Measurements from ENCODE around the gene RAB7A. TPM values are rescaled to one million over a fixed set of nuclear protein-coding genes. Genes with fewer than 3 reads are reported as not detected.
"Not testable (repeated sequence)": the region's sequence is repeated elsewhere in the genome, so short reads cannot be mapped to it uniquely, and the experiment has no call there.

The RAB7A gene
- total RNA-seq, 1 donor from 2014 or later = 103 TPM

DNA sequence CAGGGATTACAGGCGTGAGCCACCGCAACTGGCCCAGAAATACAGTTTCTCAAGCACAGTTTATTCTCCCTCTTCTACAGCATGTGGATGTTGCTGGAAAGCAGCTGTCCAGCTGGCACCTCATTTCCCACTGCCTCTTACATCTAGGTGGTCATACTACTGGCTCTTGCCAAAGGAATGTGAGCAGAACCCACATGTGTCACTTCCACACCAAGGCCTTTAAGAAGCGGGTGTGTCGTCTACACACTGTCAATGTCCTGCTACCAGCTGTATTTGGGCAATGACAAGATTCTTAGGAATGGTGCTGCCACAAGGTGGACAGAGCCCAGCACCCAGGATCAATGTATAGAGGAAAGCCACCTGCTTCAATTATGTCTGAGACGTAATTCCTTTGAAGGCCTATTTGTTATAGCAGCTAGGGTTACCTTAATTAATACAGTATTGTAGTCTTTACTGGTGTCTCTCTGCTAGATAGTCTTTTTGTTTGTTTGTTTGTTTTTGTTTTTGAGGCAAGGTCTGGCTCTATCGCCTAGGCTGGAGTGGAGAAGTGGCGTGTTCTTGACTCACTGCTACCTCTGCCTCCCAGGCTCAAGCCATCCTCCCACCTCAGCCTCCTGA is 15.1 kb upstream of the RAB7A start:
- DNase-seq (ENCODE audit: low spot score) (no peak), ATAC-seq (no peak)

DNA sequence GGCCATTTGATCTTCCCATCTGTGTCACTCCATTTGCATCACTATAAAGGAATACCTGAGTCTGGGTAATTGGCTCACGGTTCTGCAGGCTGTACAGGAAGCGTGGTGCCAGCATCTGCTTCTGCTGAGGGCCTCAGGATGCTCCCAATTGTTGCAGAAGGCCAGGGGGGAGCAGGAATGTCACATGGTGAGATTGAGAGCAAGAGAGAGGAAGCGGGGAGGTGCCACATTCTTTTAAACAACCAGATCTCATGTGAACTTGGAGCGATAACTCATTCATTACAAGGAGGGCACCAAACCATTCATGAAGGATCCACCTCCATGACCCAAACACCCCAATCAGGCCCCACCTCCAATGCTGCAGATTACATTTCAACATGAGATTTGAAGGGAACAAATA is 13.1 kb upstream of the RAB7A start:
- ATAC-seq = no peak
- DNase-seq (ENCODE audit: low spot score) = no peak

DNA sequence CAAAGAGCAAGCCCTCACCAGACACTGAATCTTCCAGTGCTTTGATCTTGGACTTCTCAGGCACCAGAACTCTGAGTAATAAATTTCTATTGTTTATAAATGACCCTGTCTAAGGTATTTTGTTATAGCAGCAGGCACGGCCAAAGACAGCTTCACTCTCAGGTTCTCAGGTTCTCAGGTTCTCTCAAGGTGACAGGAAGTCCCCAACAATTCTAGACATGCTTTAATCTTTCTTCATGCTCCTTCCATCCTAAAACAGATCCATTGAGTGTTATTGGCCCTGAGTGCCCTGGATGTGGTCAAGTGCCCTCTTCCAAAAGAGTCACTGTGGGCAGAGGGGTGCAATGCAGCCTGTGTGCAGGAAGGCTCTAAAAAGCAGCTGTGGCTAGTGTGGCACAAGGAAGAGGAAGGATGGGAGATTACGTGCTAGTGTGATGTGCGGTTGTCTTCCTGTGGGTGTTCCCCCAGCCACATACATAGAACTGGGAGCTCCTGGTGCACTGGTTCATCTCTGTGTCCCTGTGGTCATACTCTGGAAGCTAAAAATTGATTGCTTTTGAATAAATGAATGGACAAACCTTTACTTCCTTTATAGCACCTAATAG is 11.0 kb upstream of the RAB7A start:
- DNase-seq (ENCODE audit: low spot score) (no peak), ATAC-seq (peak; percentile 35)

DNA sequence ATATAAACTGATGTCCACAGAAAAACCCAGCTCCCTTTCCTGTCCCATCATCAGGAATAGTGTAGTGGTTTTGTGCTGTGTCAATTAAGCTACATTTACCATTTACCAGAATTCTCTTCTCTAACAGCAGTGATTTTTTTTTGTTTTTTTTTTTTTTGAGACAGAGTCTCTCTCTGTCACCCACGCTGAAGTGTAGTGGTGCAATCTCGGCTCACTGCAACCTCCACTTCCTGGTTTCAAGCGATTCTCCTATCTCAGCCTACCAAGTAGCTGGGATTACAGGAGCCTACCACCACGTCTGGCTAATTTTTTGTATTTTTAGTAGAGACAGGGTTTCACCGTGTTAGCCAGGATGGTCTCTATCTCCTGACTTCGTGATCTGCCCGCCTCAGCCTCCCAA is 7.1 kb upstream of the RAB7A start:
- not testable (repeated sequence) for DNase-seq (ENCODE audit: low spot score); ATAC-seq

DNA sequence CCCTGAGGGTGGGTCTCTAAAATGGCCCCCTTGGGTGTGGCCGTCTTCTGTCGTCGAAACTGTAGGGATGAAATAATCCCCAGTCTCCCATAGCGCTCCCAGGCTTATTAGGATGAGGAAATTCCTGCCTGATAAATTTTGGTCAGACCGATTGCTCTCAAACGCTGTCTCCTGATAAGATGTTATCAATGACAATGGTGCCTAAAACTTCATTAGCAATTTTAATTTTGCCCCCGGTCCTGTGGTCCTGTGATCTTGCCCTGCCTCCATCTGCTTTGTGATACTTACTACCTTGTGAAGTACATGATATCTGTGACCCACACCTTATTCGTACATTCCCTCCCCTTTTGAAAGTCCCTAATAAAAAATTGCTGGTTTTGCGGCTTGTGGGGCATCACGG is 5.1 kb upstream of the RAB7A start:
- DNase-seq (ENCODE audit: low spot score) = no peak

DNA sequence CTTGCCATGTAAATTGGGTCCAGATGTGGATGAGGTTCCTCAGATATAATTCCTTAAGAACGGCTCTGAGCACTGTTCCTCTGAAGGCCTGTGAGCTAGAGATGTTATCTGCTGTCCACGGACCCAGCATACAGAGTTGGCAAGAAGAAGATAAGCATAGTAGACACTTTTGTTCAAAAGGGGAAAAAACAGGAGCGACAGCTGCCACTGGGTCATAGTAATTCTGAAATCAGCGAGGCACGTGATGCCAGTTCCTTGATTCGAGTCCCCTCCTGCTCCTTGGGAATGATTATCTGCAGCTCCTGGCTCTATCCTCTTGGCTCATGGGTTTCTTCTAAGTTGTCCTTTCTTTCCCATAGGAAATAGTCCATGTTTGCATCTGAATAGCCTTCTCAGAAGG is 2.5 kb upstream of the RAB7A start:
- no peak for DNase-seq (ENCODE audit: low spot score)
- no peak for ATAC-seq

More for the DNA sequence above, 5.1 kb upstream of the RAB7A start:
- ATAC-seq = no peak

DNA sequence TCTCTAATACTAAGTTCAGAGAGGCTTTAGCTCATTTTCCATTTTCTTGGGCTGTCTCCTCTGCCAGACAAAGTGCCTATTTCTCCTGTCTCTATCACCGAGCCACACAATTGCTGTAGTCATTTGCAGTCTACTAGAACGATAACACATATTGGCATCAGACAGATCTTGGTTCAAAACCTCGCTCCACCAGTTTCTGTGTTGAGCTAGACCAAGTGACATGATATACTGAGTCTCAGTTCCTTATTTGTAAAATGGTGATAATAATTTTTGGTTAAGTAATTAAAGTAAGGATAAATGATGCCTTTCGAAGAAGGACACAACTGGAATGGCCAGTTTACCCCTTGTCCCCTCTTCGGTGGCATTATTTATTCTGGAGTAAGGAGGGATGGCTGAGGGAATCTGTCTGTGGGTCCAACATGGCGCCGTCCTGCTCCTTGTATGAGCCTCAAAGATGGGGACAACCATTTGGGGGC is 398 bp upstream of the RAB7A start:
- ATAC-seq = no peak
- no peak for DNase-seq (ENCODE audit: low spot score)

DNA sequence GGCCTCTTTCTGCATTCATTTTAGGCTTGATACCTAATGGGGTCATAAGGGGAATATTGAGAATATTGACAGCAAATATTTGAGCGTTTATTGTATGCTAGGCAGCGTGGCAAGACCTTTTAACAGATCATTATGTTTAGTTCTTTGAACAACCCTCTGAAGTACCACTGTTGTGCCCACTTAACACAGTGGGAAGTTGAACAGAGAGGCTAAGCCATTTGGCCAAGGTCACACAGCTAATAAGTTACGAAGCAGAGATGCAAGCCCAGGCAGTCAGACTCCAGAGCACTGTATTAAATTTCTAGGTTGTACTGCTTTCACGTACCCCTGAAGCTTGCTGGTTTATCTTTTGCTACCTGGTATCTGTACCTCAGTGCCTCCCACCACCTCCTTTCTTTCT is 1.1 kb downstream of the RAB7A start:
- DNase-seq (ENCODE audit: low spot score) = no peak

DNA sequence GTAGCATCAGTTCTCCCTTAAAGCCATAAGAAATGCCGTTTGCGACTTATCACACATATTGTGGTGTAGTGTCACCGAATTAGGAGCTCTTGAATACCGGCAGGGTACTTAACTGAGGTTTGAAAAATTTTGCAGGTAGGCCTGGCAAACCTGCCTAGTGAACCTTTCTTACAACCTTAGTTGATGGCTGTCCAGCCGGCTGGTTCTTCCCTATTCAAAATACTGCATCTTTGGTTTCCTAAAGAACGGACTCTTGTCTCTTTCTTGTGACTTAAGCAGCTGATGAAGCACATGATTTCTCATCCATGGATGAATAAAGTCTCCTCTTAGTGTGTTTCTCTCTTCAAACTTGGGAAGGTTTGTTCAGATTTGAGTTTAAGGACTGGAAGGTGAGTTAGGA is 1.5 kb downstream of the RAB7A start:
- no peak for ATAC-seq
- no peak for DNase-seq (ENCODE audit: low spot score)

More for the DNA sequence above, 1.1 kb downstream of the RAB7A start:
- no peak for ATAC-seq

DNA sequence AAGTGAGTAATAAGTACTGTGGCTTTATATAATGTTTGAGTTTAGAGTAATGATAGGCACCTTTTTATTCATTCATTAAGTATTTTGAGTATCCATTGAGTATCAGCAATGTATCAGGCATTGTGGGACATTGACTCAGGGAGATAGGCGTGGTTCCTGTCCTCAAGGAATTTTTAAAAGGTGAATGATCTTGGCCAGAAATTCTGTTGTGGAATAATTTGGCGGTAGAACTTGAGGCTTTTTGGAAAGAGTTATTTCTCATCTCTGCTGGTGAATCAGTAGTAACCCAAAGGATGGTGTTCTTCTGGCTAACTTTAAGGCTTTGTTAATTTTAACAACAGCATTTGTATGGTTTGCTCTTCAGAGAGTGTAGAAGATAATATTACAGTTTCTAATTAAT is 2.0 kb downstream of the RAB7A start:
- DNase-seq (ENCODE audit: low spot score) (no peak), ATAC-seq (no peak)

DNA sequence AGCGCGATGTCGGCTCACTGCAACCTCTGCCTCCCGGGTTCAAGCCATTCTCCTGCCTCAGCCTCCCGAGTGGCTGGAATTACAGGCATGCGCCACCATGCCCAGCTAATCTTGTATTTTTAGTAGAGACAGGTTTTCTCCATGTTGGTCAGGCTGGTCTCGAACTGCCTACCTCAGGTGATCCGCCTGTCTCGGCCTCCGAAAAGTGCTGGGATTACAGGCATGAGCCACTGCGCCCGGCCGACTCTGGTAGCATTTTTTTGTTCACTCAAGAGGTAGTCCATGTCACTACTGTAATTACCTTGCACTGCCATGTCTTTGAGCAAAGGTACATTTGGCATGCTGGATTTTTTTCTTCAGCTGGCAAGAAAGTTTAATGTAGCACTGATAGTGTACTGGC is 2.5 kb downstream of the RAB7A start:
- not testable (repeated sequence) for DNase-seq (ENCODE audit: low spot score); ATAC-seq

DNA sequence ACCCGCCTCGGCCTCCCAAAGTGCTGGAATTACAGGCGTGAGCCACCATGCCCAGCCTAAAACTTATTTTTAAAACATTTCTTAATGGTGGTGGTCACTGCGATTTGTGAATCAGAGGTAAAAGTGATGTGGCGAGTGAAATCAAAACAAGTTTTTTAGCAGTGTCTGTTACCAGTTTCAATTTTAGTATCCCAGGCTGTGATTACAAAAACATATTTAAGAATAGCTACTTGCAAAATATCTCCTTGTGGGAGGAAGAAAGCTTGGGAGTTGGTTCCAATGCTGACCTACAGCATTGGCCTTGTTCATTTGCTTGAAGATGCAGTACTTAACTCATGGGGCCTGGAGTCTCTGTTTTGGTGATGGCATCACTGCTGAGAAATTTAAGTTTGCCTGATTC is 4.5 kb downstream of the RAB7A start:
- no peak for DNase-seq (ENCODE audit: low spot score)
- ATAC-seq = no peak

DNA sequence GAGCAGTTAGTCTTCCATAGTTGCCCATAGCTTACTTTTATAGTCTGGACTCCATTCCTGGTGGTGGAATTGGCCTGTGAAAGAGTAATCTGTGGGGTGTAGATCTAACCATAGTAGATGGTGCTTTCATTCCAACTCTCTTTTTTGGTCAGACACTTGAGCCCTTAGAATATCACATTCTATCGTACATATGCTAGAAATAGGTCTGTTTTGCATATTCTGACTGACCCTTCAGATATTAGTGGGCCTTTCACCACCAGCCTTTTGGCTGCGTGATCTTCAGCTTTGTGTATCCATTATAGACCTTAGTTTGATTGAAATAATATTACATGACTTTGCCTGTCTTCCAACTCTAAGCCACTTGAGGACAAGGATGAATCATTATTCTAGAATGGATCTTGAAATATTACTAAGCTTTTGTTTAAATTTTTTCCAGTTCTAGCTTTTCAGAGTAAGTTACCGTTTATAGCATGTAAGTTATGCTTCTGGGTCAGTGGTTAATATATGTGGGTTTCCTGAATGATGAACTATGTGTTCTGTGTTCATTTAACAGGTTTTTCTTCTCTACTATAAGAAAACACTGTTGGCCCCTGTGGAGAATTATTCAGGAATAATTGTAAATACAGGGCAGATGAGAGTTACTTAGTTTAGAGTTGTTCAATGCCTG is 8.7 kb downstream of the RAB7A start:
- no peak for ATAC-seq
- DNase-seq (ENCODE audit: low spot score) = no peak

DNA sequence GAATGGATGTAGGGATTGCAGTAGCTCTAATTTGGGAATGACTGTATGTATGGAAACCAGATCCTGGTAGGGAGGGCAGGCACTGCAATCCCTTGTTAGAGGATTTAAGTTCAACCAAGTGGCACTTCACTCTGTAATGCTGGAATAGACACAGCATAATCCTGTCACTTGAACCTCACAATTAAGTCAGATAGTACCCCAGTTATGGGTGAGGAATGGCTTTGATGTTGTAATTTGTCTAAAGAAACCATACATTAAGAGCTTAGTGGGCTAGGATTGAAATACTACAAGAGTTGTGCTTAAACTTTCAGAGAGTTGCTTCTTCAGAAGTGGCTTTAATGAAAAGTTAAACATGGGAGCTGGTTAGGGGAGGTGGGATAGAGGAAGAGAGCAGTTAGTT is 9.3 kb downstream of the RAB7A start:
- DNase-seq (ENCODE audit: low spot score) = no peak
- no peak for ATAC-seq

DNA sequence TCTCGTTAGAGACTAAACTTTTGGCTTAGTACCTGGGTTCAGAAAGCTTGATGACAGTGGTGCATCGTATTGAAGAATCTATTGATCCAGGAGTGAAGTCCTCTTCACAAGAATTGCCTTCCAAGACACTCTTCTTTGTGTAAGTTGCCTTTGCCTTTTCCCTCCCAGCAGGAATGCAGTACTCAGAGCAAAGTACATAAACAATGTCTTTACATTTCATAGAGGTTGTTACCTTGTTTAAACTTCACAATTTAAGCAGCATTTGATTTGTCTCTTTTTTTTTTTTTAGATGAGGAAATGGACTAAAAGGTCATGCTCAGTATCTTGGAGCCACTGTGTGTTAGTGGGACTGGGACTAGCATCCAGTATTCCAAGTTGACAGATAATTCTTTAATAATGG is 9.9 kb downstream of the RAB7A start:
- DNase-seq (ENCODE audit: low spot score) (no peak), ATAC-seq (peak; percentile 36)

DNA sequence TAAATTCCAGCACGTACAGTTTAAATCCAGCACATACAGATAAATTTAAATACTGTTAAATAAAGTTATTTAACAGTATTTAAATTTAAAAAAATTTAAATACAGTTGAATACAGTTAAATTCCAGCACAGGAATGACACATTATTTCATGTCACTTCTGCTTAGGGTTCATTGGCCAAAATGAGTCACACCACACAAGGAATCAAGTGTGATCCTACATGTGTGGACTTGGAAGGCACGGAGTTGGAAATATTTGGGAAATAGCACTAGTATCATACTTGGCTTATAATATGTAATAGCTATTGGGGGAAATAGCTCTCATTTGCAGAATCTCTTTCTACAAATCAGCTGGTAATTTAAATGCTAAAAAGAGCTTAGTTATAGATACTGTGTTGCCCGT is 10.6 kb downstream of the RAB7A start:
- ATAC-seq (no peak), DNase-seq (ENCODE audit: low spot score) (no peak)

DNA sequence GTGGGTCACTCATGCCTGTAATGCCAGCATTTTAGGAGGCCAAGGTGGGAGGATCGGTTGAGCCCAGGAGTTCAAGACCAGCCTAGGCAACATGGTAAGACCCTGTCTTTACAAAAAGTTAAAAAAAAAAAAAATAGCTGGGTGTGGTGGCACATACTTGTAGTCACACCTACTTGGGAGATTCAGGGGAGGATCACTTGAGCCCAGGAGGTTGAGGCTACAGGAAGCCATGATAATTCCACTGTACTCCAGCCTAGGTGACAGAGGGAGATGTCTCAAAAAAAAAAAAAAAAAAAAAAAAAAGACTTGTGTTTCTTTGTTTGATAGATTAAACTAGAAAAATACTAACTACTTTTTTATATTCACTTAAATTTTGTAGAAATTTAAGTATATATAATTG is 14.6 kb downstream of the RAB7A start:
- DNase-seq (ENCODE audit: low spot score) = no peak
- ATAC-seq = no peak

DNA sequence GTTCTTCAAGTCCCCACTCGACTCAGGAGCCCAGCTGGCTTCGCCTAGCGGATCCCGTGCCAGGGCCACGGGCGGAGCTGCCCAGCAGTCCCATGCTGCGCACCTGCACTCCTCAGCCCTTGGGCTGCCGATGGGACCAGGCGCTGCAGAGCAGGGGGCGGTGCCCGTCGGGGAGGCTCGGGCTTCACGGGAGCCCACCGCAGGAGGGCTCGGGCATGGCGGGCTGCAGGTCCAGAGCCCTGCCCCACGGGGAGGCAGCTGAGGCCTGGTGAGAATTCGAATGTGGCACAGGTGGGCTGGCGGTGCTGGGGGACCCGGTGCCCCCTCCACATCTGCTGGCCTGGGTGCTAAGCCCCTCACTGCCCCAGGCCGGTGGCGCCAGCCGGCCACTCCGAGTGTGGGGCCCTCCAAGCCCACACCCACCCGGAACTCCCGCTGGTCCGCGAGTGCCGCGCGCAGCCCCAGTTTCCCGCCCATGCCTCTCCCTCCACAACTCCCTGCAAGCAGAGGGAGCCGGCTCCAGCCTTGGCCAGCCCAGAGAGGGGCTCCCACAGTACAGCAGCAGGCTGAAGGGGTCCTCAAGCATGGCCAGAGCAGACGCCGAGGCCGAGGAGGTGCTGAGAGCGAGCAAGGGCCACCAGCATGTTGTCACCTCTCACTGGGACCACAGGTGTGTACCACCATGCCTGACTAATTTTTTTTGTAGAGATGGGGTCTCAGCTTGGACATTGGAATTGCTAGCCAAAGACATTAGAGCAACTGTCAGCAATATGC is 17.0 kb downstream of the RAB7A start:
- DNase-seq (ENCODE audit: low spot score) = no peak
- no peak for ATAC-seq

DNA sequence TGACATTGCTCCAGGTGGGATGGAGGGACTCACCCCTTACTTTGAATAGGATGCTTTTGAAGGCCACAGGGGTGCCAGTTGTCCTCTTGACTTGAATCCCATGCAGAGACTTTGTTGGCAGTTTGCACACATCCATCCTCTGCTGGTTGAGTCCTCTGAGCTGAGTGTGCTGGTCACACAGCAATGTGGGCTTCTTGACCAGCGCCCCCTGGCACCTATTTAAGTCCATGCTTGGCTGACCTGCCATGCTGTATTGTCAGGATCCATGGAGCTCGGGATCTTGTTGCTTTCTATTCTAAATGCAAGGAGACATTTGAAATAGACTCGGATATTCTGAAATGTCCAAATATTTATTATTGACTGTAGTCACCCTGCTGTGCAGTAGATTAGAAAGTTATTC is 19.8 kb downstream of the RAB7A start:
- ATAC-seq (no peak), DNase-seq (ENCODE audit: low spot score) (no peak)

DNA sequence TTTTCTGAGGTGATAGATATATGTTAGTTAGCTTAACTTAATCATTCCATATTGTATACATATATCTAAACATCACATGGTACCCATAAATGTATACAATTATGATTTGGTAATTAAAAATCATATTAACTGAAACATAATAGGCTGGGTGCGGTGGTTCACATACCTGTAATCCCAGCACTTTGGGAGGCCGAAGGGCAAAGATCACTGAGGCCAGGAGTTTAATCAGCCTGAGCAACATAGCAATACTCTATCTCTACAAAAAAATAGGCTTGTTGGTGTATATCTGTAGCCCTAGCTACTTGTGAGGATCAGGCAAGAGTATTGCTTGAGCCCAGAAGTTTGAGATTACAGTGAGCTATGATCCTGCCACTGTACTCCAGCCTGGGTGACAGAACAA is 20.9 kb downstream of the RAB7A start:
- ATAC-seq = peak; percentile 86

DNA sequence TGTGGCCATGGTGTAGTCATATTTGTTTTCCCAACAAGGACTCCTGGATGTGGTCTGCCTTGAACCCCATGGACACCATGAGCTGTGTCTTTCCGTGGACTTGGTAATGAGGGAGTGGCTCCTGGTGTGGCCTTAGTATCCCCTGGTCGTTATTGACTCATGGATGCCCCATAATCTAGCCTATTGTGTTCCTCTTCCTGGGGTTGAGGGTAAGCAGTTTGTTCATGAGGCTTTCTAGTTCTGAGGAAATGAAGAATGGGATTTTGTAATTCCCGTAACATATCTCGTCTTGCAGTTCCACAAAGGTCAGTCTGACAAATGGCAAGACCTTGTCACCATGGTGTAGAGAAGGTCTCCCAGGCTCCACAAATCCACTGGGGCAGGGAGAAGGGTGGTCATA is 22.6 kb downstream of the RAB7A start:
- ATAC-seq (no peak), DNase-seq (ENCODE audit: low spot score) (no peak)

More for the DNA sequence above, 20.9 kb downstream of the RAB7A start:
- DNase-seq (ENCODE audit: low spot score) = no peak

DNA sequence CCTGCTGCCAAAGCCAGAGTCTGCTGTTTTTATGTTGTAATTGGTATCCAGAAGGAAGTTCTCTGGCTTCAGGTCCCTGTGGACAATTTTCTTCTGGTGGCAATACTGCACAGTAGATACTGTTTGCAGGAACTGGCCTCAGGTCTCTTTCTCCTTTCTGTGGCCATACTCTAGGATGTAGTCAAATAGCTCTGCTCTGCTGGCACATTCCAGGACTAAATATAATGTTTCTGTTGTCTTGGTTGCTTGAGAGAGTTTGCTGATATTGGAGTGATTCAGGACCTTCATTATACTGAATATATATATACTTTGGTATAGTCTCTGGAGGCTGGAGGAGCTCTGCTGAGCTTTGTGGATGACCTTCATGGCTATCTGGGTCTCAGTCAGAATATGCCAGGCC is 23.1 kb downstream of the RAB7A start:
- DNase-seq (ENCODE audit: low spot score) (no peak), ATAC-seq (no peak)

All from left lobe of liver (tissue), 2 donors.